HepG2 (cell line): ENCODE data around the gene CCDC124. TPM values are rescaled to one million over a fixed set of nuclear protein-coding genes. Genes with fewer than 3 reads are reported as not detected.

ENCODE experiments used
- ATAC-seq: fragments of 200-7000 bp; cut with Tn5 transposase; 3 replicates; pipeline ENCODE4 v1.9.1; 2020; ENCODE audit warnings: mild to moderate bottlenecking, moderate library complexity
- BruUV-seq: library from RNA; stranded (reverse); fragments of 400-500 nt; replicated peaks from 2 replicates; lab custom pipeline; 2021; lab: Mats Ljungman, UMichigan
- CTCF ChIA-PET: fragments of 300-600 bp; formaldehyde crosslinking; extraction: SDS; loops from one replicate; lab custom pipeline; 2021; ENCODE audit warnings: low total read pairs, inconsistent platforms, low intra/inter-chr PET ratio; lab: Yijun Ruan, JAX
- POLR2A ChIA-PET: fragments of 350-600 bp; sonication (Branson Sonifier 250); formaldehyde crosslinking; loops from one replicate; lab custom pipeline; 2020; ENCODE audit warnings: antibody characterized with exemption, inconsistent platforms; lab: Yijun Ruan, JAX
- DNase-seq: peaks from one replicate; pipeline ENCODE4 v3.0.0-alpha.2; 2015; ENCODE audit warnings: low spot score
- FAIRE-seq: peaks from 3 replicates; lab custom pipeline; 2011; peaks lifted over from hg19 to GRCh38; lab: Jason Lieb, UNC
- H2AFZ ChIP-seq: one replicate; pipeline ENCODE4 v1.6.1; 2011; ENCODE audit warnings: low read length, inconsistent platforms
- H3K27ac ChIP-seq: fragments of 300-600 bp; 3 replicates; pipeline ENCODE4 v1.8.0; 2011; ENCODE audit warnings: mixed run types, mild to moderate bottlenecking, mixed read lengths, low read length, inconsistent platforms; ENCODE audit not compliant: insufficient read depth; ENCODE audit errors: extremely low read length
- H3K27me3 ChIP-seq, 2 experiments: fragments of 200-600 bp in 1 of 2; 2 replicates in 1 of 2; 3 replicates in 1 of 2; pipeline versions ENCODE4 v1.6.0 to v1.8.0; 2011; ENCODE audit warnings: low read length in 2 of 2, mild to moderate bottlenecking in 2 of 2, moderate library complexity in 2 of 2, inconsistent platforms in 1 of 2; ENCODE audit not compliant: insufficient read depth in 2 of 2, control insufficient read depth in 1 of 2
- H3K36me3 ChIP-seq, 2 experiments: fragments of 200-600 bp in 1 of 2; replicated peaks in 1 of 2; 2 replicates in 1 of 2; 3 replicates in 1 of 2; pipeline versions ENCODE4 v1.5.1 to v1.8.0; 2011; ENCODE audit warnings: low read length in 2 of 2, inconsistent platforms in 1 of 2; ENCODE audit not compliant: insufficient read depth in 2 of 2, control insufficient read depth in 1 of 2
- H3K4me1 ChIP-seq: 2 replicates; pipeline ENCODE4 v1.5.1; 2012; ENCODE audit warnings: low read length, inconsistent platforms; ENCODE audit not compliant: insufficient read depth
- H3K4me2 ChIP-seq: 2 replicates; pipeline ENCODE4 v1.6.0; 2011; ENCODE audit warnings: low read depth, low read length, inconsistent platforms
- H3K4me3 ChIP-seq, 3 experiments: fragments of 200-600 bp in 1 of 3; sonication (generic), shearing (Covaris generic) in 1 of 3; replicated peaks in 1 of 3; 2 replicates each; pipeline ENCODE4 v1.5.1; 2011 to 2016; ENCODE audit warnings: low read length in 3 of 3, inconsistent platforms in 2 of 3, low read depth in 2 of 3, mild to moderate bottlenecking in 2 of 3, control low read depth in 1 of 3, mixed read lengths in 1 of 3; ENCODE audit not compliant: insufficient read depth in 1 of 3
- H3K79me2 ChIP-seq: one replicate; pipeline ENCODE4 v1.6.1; 2011; ENCODE audit warnings: low read length, inconsistent platforms; ENCODE audit not compliant: insufficient read depth
- H3K9ac ChIP-seq: 2 replicates; pipeline ENCODE4 v1.6.0; 2011; ENCODE audit warnings: mild to moderate bottlenecking, low read depth, low read length, inconsistent platforms; ENCODE audit not compliant: insufficient read depth
- H3K9me3 ChIP-seq: 2 replicates; pipeline ENCODE4 v1.5.1; 2012; ENCODE audit warnings: mild to moderate bottlenecking, low read length
- H4K20me1 ChIP-seq: 2 replicates; pipeline ENCODE4 v1.6.0; 2011; ENCODE audit warnings: inconsistent platforms, mild to moderate bottlenecking, low read length, moderate library complexity; ENCODE audit not compliant: insufficient read depth
- ATF1 ChIP-seq: IDR thresholded peaks from 2 replicates; pipeline ENCODE4 v1.6.1; 2016; ENCODE audit warnings: mild to moderate bottlenecking, control low read depth
- E2F1 ChIP-seq: sonication (generic); formaldehyde crosslinking; IDR thresholded peaks from 2 replicates; pipeline ENCODE4 v1.5.0; 2020; ENCODE audit warnings: missing genetic modification reagents
- ETV6 ChIP-seq: sonication (generic); formaldehyde crosslinking; conservative IDR thresholded peaks from 2 replicates; pipeline ENCODE4 v1.4.0; 2020; ENCODE audit warnings: missing genetic modification reagents
- NCOR1 ChIP-seq: fragments of 200-600 bp; sonication (generic); IDR thresholded peaks from 2 replicates; pipeline ENCODE4 v1.7.0; 2017; ENCODE audit warnings: antibody characterized with exemption, low read length, borderline replicate concordance
- RFX3 ChIP-seq: IDR thresholded peaks from 2 replicates; pipeline ENCODE4 v1.6.1; 2016; ENCODE audit warnings: missing biosample characterization, missing genetic modification reagents
- SETDB1 ChIP-seq: sonication (generic); formaldehyde crosslinking; IDR thresholded peaks from 2 replicates; pipeline ENCODE4 v1.5.1; 2020; ENCODE audit warnings: missing genetic modification reagents, mild to moderate bottlenecking, borderline replicate concordance
- SP1 ChIP-seq, 2 experiments: fragments of 450-650 bp in 1 of 2; sonication (generic) in 1 of 2; formaldehyde crosslinking in 1 of 2; IDR thresholded peaks; 2 replicates each; pipeline versions ENCODE4 v1.4.0 to v1.6.1; 2016 to 2020; ENCODE audit warnings: missing genetic modification reagents in 1 of 2
- TEAD2 ChIP-seq: sonication (generic); formaldehyde crosslinking; IDR thresholded peaks from 2 replicates; pipeline ENCODE4 v1.9.0; 2021; ENCODE audit warnings: missing genetic modification reagents
- TFDP1 ChIP-seq: IDR thresholded peaks from 2 replicates; pipeline ENCODE4 v1.6.1; 2016; ENCODE audit warnings: missing compliant biosample characterization, missing genetic modification reagents, borderline replicate concordance
- THAP9 ChIP-seq: sonication (generic); formaldehyde crosslinking; IDR thresholded peaks from 2 replicates; pipeline ENCODE4; 2020; ENCODE audit warnings: missing genetic modification reagents, mild to moderate bottlenecking, borderline replicate concordance
- U2AF2 ChIP-seq: fragments of 200-400 bp; formaldehyde crosslinking; IDR thresholded peaks from 2 replicates; pipeline ENCODE4 v1.6.1; 2017; ENCODE audit warnings: low read depth, mild to moderate bottlenecking, low read length
- ZNF12 ChIP-seq: sonication (generic); formaldehyde crosslinking; IDR thresholded peaks from 2 replicates; pipeline ENCODE4 v1.5.0; 2020; ENCODE audit warnings: missing genetic modification reagents
- ZNF30 ChIP-seq: sonication (generic); formaldehyde crosslinking; IDR thresholded peaks from 2 replicates; pipeline ENCODE4 v1.5.0; 2020; ENCODE audit warnings: mild to moderate bottlenecking, missing genetic modification reagents
- ZNF510 ChIP-seq: sonication (generic); formaldehyde crosslinking; IDR thresholded peaks from 2 replicates; pipeline ENCODE4 v1.4.0; 2020; ENCODE audit warnings: low read depth, mild to moderate bottlenecking, missing genetic modification reagents
- ZNF597 ChIP-seq: sonication (generic); formaldehyde crosslinking; IDR thresholded peaks from 2 replicates; pipeline ENCODE4 v1.5.0; 2020; ENCODE audit warnings: missing genetic modification reagents
- ZNF749 ChIP-seq: sonication (generic); formaldehyde crosslinking; IDR thresholded peaks from 2 replicates; pipeline ENCODE4 v1.8.0; 2022; ENCODE audit warnings: mild to moderate bottlenecking, missing genetic modification reagents, moderate library complexity, borderline replicate concordance
- WGBS: methylation state at CpG from one replicate; pipeline ENCODE4 v1.1.6; 2017; ENCODE audit warnings: low lambda C conversion rate; 5-methylcytosine and 5-hydroxymethylcytosine counted together
- in situ Hi-C: cut with HindIII; loops from 2 replicates; pipeline ENCODE4 v1.10.0; 2017; ENCODE audit warnings: low pct_unique_long_range_greater_than_20kb; ENCODE audit not compliant: extremely low pct_ligation_motif_present
- intact Hi-C: fragments of 100-400 bp; cut with micrococcal nuclease; formaldehyde crosslinking; loops from one replicate; pipeline ENCODE4 v1.10.0; 2022; ENCODE audit not compliant: unreplicated experiment
- polyA plus RNA-seq, 8 experiments: library from polyadenylated mRNA; depleted of rRNA in 3 of 8; stranded (reverse) in 7 of 8; unstranded in 1 of 8; fragments of >200 nt; fragmentation: Illumina TruSeq in 4 of 8; extraction: Trizol in 4 of 8; gene quantifications; 2 replicates each; pipeline versions ENCODE4 v1.2.1 to v1.2.3, GENCODE V29; 2011 to 2016; ENCODE audit warnings: low read depth in 4 of 8, missing spikeins in 1 of 8, mixed read lengths in 1 of 8; ENCODE audit not compliant: insufficient read depth in 1 of 8
- total RNA-seq, 5 experiments: library from RNA; depleted of rRNA; stranded (reverse); fragments of >200 nt; fragmentation: Illumina TruSeq; extraction: Trizol; gene quantifications; 2 replicates each; pipeline ENCODE4 v1.2.3, GENCODE V29; 2016; ENCODE audit warnings: low read depth in 1 of 5
- TF ChIP-seq, protein P1 (sequence below): IDR thresholded peaks from 2 replicates; pipeline ENCODE4 v1.6.1; 2012; ENCODE audit warnings: inconsistent platforms

Gene CCDC124
- total and polyA plus RNA-seq, 2 of the 13 experiments (the other 11 are each of a cell fraction or from before 2014, with no cell fraction given): 14.9 to 20.3 TPM

DNA sequence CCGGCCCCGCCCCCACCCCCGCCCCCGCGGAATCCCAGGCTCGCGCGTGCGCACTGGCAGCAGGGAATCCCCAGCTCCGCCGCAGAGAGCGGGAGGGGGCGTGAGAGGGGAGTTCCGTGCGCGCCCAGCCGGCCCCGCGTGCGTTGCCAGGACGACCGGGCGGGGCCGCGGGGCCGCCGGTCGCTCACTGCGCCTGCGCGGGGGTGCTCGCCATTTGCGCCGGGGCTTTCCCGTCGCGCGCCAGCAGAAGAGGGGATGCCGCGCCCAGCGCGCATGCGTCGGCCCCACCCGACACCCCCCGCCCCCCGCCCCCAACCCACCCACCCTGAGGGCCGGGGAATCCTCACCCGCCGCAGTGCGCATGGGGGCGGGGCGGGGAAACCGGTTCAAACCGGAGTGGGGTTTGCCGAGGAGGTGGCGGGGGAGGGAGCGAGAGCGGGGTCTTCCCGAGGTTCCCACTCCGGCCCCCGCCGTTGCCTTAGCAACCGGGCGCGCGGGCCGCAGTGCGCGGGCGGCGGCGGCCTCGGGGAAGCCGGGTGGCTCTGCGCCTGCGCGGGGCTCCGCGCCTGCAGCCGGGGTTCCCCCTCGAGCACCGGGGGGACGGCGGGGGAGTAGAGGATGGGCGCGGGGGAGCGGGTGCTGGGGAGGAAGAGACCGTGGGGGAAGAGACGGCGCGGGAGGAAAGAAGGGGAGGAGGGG, 15.1 kb downstream of the CCDC124 start:
- in situ Hi-C loops (loop anchor here (25.0 kb wide), 1 partner anchor 114 kb away; no protein-coding TSS in a partner anchor), intact Hi-C loops (no loop called here)
- no peaks in the 10 kb centered on the region for H3K9me3 ChIP-seq
- H3K27ac ChIP-seq: no peak overlapping the region
- FAIRE-seq (no peak), ATAC-seq (peak; percentile 40), DNase-seq (peak; percentile 85)
- peak overlapping the region; percentile 99 for H3K4me2 ChIP-seq
- POLR2A ChIA-PET: interaction anchor here (0.9 kb wide), 2 partner anchors 11 to 15 kb away, joined by 3 to 4 read pairs; partner anchors contain the start of gene CCDC124
- no peak overlapping the region for H2AFZ ChIP-seq
- 2% methylated on average over 33 of the region's 92 CpGs for WGBS
- H3K79me2 ChIP-seq: no peaks in the 10 kb centered on the region
- H3K4me1 ChIP-seq: peaks cover 51% of the 10 kb centered on the region
- H3K36me3 ChIP-seq: no peaks in the 10 kb centered on the region
- no TSS peak for BruUV-seq
- no peaks in the 10 kb centered on the region for H4K20me1 ChIP-seq
- H3K4me3 ChIP-seq: peak overlapping the region; percentile 53 to 81 (median 55); a peak in 4 of 6 replicates
- H3K27me3 ChIP-seq: peaks cover 23 to 45% of the 10 kb centered on the region in 2 experiments
- CTCF ChIA-PET: interaction anchor here (2.5 kb wide), 1 partner anchor 49 kb away, joined by 23 read pairs; no protein-coding TSS in a partner anchor
- no peak overlapping the region for H3K9ac ChIP-seq
- TF ChIP-seq ZNF597 (CRISPR knock-in tag): no peak
- no peak for TF ChIP-seq NCOR1
- TF ChIP-seq ETV6 (CRISPR knock-in tag): no peak
- no peak for TF ChIP-seq ATF1 (CRISPR knock-in tag)
- TF ChIP-seq TFDP1: peak; percentile 49; the same call in 1 of the 2 replicates
- TF ChIP-seq SETDB1: no peak
- TF ChIP-seq SP1 (IDR thresholded peaks at IDR 0.05): no peak
- no peak; the same call in 1 of the 2 replicates for TF ChIP-seq SP1 (CRISPR knock-in tag; IDR thresholded peaks at IDR 0.05)
- TF ChIP-seq U2AF2: peak; percentile 65; the same call in 1 of the 2 replicates
- TF ChIP-seq ZNF12 (CRISPR knock-in tag): no peak
- TF ChIP-seq THAP9 (CRISPR knock-in tag): no peak
- TF ChIP-seq ZNF510 (CRISPR knock-in tag): no peak
- TF ChIP-seq ZNF749 (CRISPR knock-in tag): no peak
- TF ChIP-seq E2F1: 0 out of 2 replicates have a peak, but pooled peaks have one; percentile 13
- TF ChIP-seq, protein P1, sequence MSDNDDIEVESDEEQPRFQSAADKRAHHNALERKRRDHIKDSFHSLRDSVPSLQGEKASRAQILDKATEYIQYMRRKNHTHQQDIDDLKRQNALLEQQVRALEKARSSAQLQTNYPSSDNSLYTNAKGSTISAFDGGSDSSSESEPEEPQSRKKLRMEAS: peak; percentile 69; the same call in 1 of the 2 replicates
- TF ChIP-seq TEAD2: no peak
- TF ChIP-seq ZNF30 (CRISPR knock-in tag): no peak
- peak; percentile 69 for TF ChIP-seq RFX3
